Uterus (tissue), 2 donors: ENCODE measurements around the gene SLC7A1.

Experiments used
- POLR2A ChIP-seq, 2 donors: fragments of 450-650 bp; IDR thresholded peaks; one replicate each; pipeline ENCODE4 v1.6.1; 2016; ENCODE audit warnings: antibody characterized with exemption in 2 of 2, mild to moderate bottlenecking in 1 of 2, moderate library complexity in 1 of 2
- TF ChIP-seq, protein P1 (sequence below), 4 experiments: fragments of 200-600 bp in 2 of 4; fragments of 450-650 bp in 2 of 4; sonication (generic) in 2 of 4; IDR thresholded peaks; one replicate each; pipeline ENCODE4 v1.5.1; 2016 to 2019; ENCODE audit warnings: antibody characterized with exemption in 4 of 4, mild to moderate bottlenecking in 2 of 4, moderate library complexity in 1 of 4

DNA sequence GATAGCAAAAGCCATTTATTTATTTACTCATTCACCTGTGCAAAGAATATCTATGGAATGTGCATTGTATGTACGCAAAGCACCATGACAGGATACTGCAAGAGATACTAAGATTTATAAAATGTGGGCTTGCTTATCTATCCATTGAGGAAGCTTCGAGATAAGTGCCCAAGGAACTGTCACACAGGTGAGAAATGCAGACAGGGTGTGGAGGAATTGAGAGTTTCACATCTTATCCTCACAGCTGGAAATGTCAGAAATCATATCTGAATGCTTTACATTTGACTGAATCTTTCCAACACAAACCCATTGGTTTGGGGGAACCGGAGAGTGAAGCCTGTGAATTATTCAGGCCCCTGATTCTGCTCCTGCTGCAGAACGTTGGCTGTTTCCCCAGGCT, 113.0 kb downstream of the SLC7A1 start:
- TF ChIP-seq, protein P1, sequence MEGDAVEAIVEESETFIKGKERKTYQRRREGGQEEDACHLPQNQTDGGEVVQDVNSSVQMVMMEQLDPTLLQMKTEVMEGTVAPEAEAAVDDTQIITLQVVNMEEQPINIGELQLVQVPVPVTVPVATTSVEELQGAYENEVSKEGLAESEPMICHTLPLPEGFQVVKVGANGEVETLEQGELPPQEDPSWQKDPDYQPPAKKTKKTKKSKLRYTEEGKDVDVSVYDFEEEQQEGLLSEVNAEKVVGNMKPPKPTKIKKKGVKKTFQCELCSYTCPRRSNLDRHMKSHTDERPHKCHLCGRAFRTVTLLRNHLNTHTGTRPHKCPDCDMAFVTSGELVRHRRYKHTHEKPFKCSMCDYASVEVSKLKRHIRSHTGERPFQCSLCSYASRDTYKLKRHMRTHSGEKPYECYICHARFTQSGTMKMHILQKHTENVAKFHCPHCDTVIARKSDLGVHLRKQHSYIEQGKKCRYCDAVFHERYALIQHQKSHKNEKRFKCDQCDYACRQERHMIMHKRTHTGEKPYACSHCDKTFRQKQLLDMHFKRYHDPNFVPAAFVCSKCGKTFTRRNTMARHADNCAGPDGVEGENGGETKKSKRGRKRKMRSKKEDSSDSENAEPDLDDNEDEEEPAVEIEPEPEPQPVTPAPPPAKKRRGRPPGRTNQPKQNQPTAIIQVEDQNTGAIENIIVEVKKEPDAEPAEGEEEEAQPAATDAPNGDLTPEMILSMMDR (IDR thresholded peaks at IDR 0.05) = no peak
- no peak for TF ChIP-seq POLR2A (IDR thresholded peaks at IDR 0.05)
